CD4-positive, alpha-beta T cell (primary cell): ENCODE data around the gene HSH2D. TPM values are rescaled to one million over a fixed set of nuclear protein-coding genes. Genes with fewer than 3 reads are reported as not detected.
A peak's percentile ranks its signal among the peaks of the same experiment; 100 is the strongest.

Experiments used
- ATAC-seq: fragments of 200-7000 bp; cut with Tn5 transposase; one replicate; pipeline ENCODE4 v1.10.0; 2022; ENCODE audit warnings: mild to moderate bottlenecking; ENCODE audit not compliant: poor library complexity
- CTCF ChIA-PET: fragments of 350-600 bp; sonication (Branson Sonifier 250); formaldehyde crosslinking; loops from one replicate; lab custom pipeline; 2021; ENCODE audit warnings: antibody characterized with exemption, inconsistent platforms; lab: Charles Lee
- POLR2A ChIA-PET: fragments of 350-600 bp; sonication (Branson Sonifier 250); formaldehyde crosslinking; loops from one replicate; lab custom pipeline; 2021; ENCODE audit warnings: antibody characterized with exemption, inconsistent platforms; lab: Charles Lee
- DNase-seq, 14 experiments: peaks; one replicate each; pipeline ENCODE4 v3.0.0-alpha.2; 2013 to 2020; ENCODE audit warnings: mixed read lengths in 2 of 14
- H3K27ac ChIP-seq, 2 donors: one replicate each; pipeline versions ENCODE4 v1.5.1 to v1.7.0; 2013; ENCODE audit warnings: low read length in 2 of 2, low read depth in 1 of 2, mild to moderate bottlenecking in 1 of 2
- H3K27me3 ChIP-seq, 2 experiments: 1 replicate in 1 of 2; 2 replicates in 1 of 2; pipeline versions ENCODE4 v1.6.1 to v1.7.0; 2013; ENCODE audit warnings: low read length in 2 of 2, control low read depth in 1 of 2, mild to moderate bottlenecking in 1 of 2, moderate library complexity in 1 of 2; ENCODE audit not compliant: insufficient read depth in 2 of 2, control insufficient read depth in 1 of 2
- H3K36me3 ChIP-seq: one replicate; pipeline ENCODE4 v1.6.1; 2013; ENCODE audit warnings: low read length, control low read depth; ENCODE audit not compliant: insufficient read depth
- H3K4me1 ChIP-seq: one replicate; pipeline ENCODE4 v1.6.1; 2013; ENCODE audit warnings: low read length, control low read depth; ENCODE audit not compliant: insufficient read depth
- H3K4me3 ChIP-seq: one replicate; pipeline ENCODE4 v1.5.1; 2013; ENCODE audit warnings: mild to moderate bottlenecking, low read length, moderate library complexity
- H3K9me3 ChIP-seq, 2 experiments: 1 replicate in 1 of 2; 2 replicates in 1 of 2; pipeline versions ENCODE4 v1.6.1 to v1.7.0; 2013; ENCODE audit warnings: low read length in 2 of 2, mild to moderate bottlenecking in 2 of 2, control low read depth in 1 of 2, moderate library complexity in 1 of 2; ENCODE audit not compliant: control insufficient read depth in 1 of 2, insufficient read depth in 1 of 2
- H3K27ac Mint-ChIP-seq: one replicate; pipeline ENCODE4 v1.8.0; 2020; ENCODE audit warnings: mixed read lengths
- H3K27me3 Mint-ChIP-seq: one replicate; pipeline ENCODE4 v1.8.0; 2021; ENCODE audit warnings: mixed read lengths
- H3K36me3 Mint-ChIP-seq: one replicate; pipeline ENCODE4 v1.8.0; 2021; ENCODE audit warnings: low read depth, mixed read lengths
- H3K4me1 Mint-ChIP-seq: one replicate; pipeline ENCODE4 v1.8.0; 2021; ENCODE audit warnings: low read depth, mixed read lengths
- H3K4me3 Mint-ChIP-seq: one replicate; pipeline ENCODE4 v1.8.0; 2020; ENCODE audit warnings: mild to moderate bottlenecking, mixed read lengths
- H3K9me3 Mint-ChIP-seq: one replicate; pipeline ENCODE4 v1.8.0; 2020; ENCODE audit warnings: mixed read lengths
- intact Hi-C, 2 experiments: fragments of 100-400 bp; cut with DNase I in 1 of 2; cut with micrococcal nuclease in 1 of 2; formaldehyde crosslinking; loops; one replicate each; pipeline versions ENCODE4 v1.15.1 to v1.9.0; 2023 to 2025; cut with DNase I, micrococcal nuclease
- total RNA-seq, 174 experiments: library from RNA in 2 of 174; stranded (reverse) in 2 of 174; gene quantifications; one replicate each; pipeline ENCODE4 v1.2.3 and lab custom pipeline; 2021 to 2026
- TF ChIP-seq, protein P1 (sequence below): fragments of 200-600 bp; IDR thresholded peaks from one replicate; pipeline ENCODE4 v1.8.0; 2022; ENCODE audit warnings: antibody characterized with exemption, mild to moderate bottlenecking

The HSH2D gene
- total RNA-seq, 2 experiments from 2014 or later, result 46.0 to 46.9 TPM

DNA sequence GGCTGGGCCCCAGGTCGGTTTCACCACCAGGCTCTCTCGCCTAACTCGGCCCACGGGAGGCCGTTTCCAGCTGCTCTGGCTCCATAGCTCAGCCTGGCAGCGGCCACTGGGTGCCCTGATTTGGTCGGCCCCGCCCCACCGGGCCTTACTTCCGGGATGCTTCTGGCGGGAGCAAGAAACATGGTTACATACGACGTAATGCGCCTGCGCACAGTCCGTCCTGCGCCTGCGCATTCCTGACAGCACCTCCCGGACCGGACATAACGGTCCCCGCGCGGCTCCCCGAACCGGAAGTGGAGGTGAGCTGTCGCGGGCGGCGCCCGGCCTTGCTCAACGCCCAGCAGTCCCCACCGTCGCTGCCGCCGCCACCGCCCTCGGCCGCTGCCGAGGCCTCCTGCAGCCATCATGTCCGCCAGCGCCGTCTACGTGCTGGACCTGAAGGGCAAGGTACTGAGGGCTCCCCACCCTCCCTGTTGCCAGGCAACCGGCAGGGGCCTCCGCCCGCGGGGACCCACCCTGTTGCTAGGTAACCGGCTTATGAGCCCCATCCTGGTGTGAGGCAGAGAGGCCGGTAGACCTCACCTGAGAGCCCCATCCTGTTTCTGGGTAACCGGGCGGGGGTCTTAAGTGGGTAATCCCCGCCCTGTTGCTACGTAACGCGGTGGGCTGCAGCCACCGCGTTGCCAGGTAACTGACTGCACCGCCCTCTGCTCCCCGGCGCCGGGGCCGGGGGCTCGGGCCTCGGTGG, 54.3 kb downstream of the HSH2D start, which contains the start of gene AP1M1:
AP1M1 (plus strand) TSS at position 290 of the 748 bp plus-strand sequence; CDS start at position 406, 116 bp downstream.
- peak; percentile 96 to 99 (median 99) for DNase-seq
- peak; percentile 87 for ATAC-seq
- ChIA-PET CTCF (interaction anchor here (0.8 kb wide), 3 partner anchors 10 to 219 kb away, joined by 3 to 5 read pairs (median 4); partner anchors contain the start of gene FAM32A), POLR2A (interaction anchor here (0.6 to 2.1 kb wide), 14 partner anchors 10 to 819 kb away, joined by 3 to 22 read pairs (median 5); partner anchors contain the start of genes AKAP8, FAM32A, HSH2D and KLF2)
- Histone ChIP-seq H3K27ac (peak within 1 kb of the TSS; percentile 69 to 81), H3K36me3 (peaks cover 17% of the 10 kb centered on the region), H3K9me3 (no peaks in the 10 kb centered on the region), H3K27me3 (no peaks in the 10 kb centered on the region), H3K4me1 (peaks cover 35% of the 10 kb centered on the region), H3K4me3 (peak within 1 kb of the TSS; percentile 90)
- intact Hi-C loops, result loop anchor here (1.0 to 5.0 kb wide), 6 partner anchors 12 to 360 kb away; partner anchors contain the start of genes FAM32A (in 2 of the 2), EPS15L1 (in 1 of the 2) and KLF2 (in 1 of the 2)
- peak within 1 kb of the TSS; percentile 92 for H3K27ac Mint-ChIP-seq
- H3K4me3 Mint-ChIP-seq, result peak within 1 kb of the TSS; percentile 95
- peaks cover 36% of the 10 kb centered on the region for H3K36me3 Mint-ChIP-seq
- peaks cover 37% of the 10 kb centered on the region for H3K4me1 Mint-ChIP-seq
- H3K9me3 Mint-ChIP-seq, result no peaks in the 10 kb centered on the region
- no peaks in the 10 kb centered on the region for H3K27me3 Mint-ChIP-seq
- TF ChIP-seq, protein P1, sequence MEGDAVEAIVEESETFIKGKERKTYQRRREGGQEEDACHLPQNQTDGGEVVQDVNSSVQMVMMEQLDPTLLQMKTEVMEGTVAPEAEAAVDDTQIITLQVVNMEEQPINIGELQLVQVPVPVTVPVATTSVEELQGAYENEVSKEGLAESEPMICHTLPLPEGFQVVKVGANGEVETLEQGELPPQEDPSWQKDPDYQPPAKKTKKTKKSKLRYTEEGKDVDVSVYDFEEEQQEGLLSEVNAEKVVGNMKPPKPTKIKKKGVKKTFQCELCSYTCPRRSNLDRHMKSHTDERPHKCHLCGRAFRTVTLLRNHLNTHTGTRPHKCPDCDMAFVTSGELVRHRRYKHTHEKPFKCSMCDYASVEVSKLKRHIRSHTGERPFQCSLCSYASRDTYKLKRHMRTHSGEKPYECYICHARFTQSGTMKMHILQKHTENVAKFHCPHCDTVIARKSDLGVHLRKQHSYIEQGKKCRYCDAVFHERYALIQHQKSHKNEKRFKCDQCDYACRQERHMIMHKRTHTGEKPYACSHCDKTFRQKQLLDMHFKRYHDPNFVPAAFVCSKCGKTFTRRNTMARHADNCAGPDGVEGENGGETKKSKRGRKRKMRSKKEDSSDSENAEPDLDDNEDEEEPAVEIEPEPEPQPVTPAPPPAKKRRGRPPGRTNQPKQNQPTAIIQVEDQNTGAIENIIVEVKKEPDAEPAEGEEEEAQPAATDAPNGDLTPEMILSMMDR, result peak; percentile 6

DNA sequence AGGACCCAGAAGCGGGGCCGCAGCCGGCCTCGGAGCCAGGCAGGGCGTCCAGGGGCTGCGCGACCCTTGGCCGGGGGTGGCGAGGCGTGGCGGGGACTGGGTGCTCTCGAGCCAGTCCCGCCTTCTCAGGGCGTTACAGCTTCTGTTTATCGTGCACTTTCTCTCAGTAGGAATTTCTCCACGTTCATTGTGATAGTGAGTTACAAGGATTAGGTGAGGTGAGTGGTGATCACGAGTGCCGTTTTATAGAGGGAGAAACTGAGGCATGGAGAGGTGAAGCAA, 54.8 kb downstream of the HSH2D start:
- CTCF ChIA-PET, result no interaction called here
- ATAC-seq (no peak), DNase-seq (no peak)
- Histone ChIP-seq H3K27ac (peak overlapping the region; percentile 69 to 81), H3K4me1 (peaks cover 35% of the 10 kb centered on the region), H3K27me3 (no peaks in the 10 kb centered on the region), H3K4me3 (peak overlapping the region; percentile 90), H3K9me3 (no peaks in the 10 kb centered on the region), H3K36me3 (peaks cover 22% of the 10 kb centered on the region)
- H3K4me3 Mint-ChIP-seq, result peak overlapping the region; percentile 87
- peaks cover 41% of the 10 kb centered on the region for H3K36me3 Mint-ChIP-seq
- no peaks in the 10 kb centered on the region for H3K9me3 Mint-ChIP-seq
- no peaks in the 10 kb centered on the region for H3K27me3 Mint-ChIP-seq
- H3K27ac Mint-ChIP-seq, result peak overlapping the region; percentile 92
- TF ChIP-seq, protein P1, result no peak
- POLR2A ChIA-PET, result interaction anchor here (0.9 to 2.1 kb wide), 11 partner anchors 13 to 819 kb away, joined by 3 to 22 read pairs (median 6); partner anchors contain the start of genes AKAP8, FAM32A, HSH2D and KLF2
- intact Hi-C loops, result loop anchor here in 1 of 2 experiments (5.0 kb wide), 5 partner anchors 39 to 361 kb away; partner anchors contain the start of genes EPS15L1 and KLF2
- H3K4me1 Mint-ChIP-seq, result peaks cover 37% of the 10 kb centered on the region

DNA sequence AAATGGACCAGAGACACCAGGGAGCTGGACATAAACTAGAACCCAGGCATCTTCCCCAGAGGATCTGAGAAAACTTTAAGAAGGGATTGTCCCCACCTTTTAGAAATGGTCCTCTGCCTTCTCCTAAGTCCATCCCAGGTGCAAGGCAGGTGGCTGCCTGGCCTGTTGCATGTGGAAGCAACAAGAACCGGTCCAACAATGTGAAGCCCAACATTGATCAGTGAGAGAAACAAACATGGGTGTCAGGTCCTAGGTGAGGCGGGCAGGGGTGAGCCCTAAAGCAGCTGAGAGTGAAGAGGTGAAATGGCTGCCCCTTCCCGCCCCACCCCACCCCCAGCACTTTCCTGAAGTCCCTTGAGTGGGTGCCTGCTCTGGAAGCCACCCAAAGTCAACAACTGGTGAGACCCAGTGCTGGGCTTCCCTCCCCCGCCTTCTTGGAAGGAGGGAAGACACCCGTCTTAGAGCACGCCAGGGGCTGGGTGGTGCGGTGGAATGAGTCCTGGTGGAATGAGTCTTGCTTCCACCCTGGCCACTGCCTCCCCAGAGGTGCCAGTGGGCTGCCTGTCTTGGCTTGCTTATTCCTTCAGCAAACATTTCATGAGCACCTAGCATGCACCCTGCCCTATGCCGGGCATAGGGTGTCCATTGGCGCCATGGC, 55.9 kb downstream of the HSH2D start:
- no peak overlapping the region for H3K27ac ChIP-seq
- peaks cover 39% of the 10 kb centered on the region for H3K4me1 ChIP-seq
- no peak overlapping the region for H3K4me3 ChIP-seq
- H3K9me3 Mint-ChIP-seq, result no peaks in the 10 kb centered on the region
- no peaks in the 10 kb centered on the region for H3K9me3 ChIP-seq
- TF ChIP-seq, protein P1, result no peak
- peak overlapping the region; percentile 92 for H3K27ac Mint-ChIP-seq
- no peak for ATAC-seq
- ChIA-PET CTCF (no interaction called here), POLR2A (no interaction called here)
- peaks cover 37% of the 10 kb centered on the region for H3K4me1 Mint-ChIP-seq
- intact Hi-C loops, result loop anchor here in 1 of 2 experiments (5.0 kb wide), 5 partner anchors 38 to 362 kb away; partner anchors contain the start of genes EPS15L1 and KLF2
- no peak for DNase-seq
- peaks cover 33% of the 10 kb centered on the region for H3K36me3 ChIP-seq
- H3K27me3 Mint-ChIP-seq, result no peaks in the 10 kb centered on the region
- peaks cover 50% of the 10 kb centered on the region for H3K36me3 Mint-ChIP-seq
- H3K27me3 ChIP-seq, result no peaks in the 10 kb centered on the region
- peak overlapping the region; percentile 87 for H3K4me3 Mint-ChIP-seq
